HG03045 (cell line): ENCODE measurements around the gene LYAR.

Experiments used
- ATAC-seq: cut with Tn5 transposase; IDR thresholded peaks from one replicate; pipeline ENCODE4 v1.9.1; 2021; ENCODE audit warnings: mild to moderate bottlenecking, moderate library complexity; ENCODE audit not compliant: unreplicated experiment

The LYAR gene

GRCh38 chr4:4289941-4290850, at the start of gene LYAR, which contains the start of gene ZBTB49:
LYAR (minus strand) TSS chr4:4290154; CDS start chr4:4283742, 6,412 bp downstream.
ZBTB49 (plus strand) TSS chr4:4290251; CDS start chr4:4299946, 9,695 bp downstream.
- peak; percentile 91 for ATAC-seq

- no peak for ATAC-seq
These were observed 49.6 kb upstream of the LYAR start for GRCh38 chr4:4339504-4340085.

DNA sequence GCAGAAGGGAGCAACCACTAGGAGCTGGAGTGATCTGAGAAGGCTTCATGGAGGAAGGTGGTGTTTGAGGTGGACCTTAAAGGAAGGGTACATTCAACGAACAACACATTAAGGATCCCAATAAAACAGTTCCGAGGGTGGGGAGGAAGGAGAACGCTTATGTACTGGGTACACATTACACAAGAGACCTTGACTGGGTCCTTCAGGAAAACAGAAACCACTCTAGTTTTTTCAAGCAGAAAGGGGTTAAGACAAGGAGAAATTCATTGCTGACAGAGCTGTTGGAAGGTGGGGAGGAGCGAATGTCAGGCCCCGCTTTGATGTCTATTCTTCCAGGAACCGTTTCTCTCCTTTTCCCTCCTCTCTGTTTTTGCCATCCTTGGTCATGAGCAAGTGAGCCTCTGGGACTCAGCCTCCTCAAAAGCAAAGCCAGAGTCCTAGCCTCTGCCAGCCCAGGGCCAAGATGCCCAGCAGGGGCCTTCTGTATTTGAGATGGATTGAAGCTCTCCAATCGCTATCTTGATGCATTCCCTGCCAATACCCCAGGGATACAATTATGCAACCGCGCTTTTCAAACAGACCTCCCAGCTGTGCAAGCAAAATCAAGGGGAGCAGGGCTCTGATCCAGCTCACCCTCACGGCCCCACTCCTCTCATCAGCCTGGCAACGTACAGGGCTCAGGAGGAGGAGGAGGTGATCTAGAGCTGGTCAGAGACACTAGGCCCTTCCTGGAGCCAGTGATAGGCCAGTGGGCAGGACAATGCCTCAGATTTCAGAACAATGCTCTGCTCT, 48.5 kb upstream of the LYAR start:
- no peak for ATAC-seq

- peak; percentile 70 for ATAC-seq
These were observed 45.0 kb upstream of the LYAR start for GRCh38 chr4:4334798-4335520.

- ATAC-seq: no peak
These were observed 43.3 kb upstream of the LYAR start for GRCh38 chr4:4333265-4333706.

- no peak for ATAC-seq
These were observed 42.6 kb upstream of the LYAR start for GRCh38 chr4:4332529-4332928.

DNA sequence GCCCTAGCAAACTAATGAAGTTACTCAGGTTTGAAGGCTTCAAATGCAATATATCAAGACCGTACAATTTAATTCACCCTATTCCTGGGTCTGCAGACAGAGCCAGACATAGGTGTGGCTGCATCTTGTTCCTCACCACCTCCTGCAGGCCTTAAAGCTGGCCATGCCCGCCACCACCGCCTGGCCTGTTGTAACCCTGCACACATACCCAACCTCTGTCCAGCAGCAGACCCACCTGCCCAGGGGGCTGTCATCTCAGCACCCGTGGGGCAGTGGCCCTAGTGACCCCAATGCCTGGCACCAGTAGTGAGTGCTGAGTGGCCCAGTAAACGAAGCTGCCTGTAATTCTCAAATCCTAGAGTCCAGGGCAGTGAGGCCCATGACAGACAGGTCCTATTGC, 40.8 kb upstream of the LYAR start:
- no peak for ATAC-seq

- ATAC-seq: no peak
These were observed 39.5 kb upstream of the LYAR start for GRCh38 chr4:4329496-4329895.

DNA sequence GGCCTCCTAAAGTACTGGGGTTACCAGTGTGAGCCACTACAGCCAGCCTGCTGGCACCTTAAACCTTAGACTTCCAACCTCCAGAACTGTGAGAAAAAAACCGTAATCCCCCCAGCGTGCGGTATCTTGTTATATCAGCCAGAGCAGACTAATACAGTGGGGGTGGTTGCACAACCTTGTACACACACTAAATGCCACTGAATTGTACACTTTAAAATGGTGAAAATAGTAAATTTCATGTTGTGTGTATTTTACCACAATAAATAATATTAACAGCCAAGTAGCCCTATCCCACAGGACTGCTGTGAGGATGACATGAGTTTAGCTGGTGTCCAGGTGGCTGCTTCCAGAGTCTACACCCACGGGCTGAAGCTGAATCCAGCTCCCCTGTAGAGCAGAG, 38.9 kb upstream of the LYAR start:
- ATAC-seq: no peak

DNA sequence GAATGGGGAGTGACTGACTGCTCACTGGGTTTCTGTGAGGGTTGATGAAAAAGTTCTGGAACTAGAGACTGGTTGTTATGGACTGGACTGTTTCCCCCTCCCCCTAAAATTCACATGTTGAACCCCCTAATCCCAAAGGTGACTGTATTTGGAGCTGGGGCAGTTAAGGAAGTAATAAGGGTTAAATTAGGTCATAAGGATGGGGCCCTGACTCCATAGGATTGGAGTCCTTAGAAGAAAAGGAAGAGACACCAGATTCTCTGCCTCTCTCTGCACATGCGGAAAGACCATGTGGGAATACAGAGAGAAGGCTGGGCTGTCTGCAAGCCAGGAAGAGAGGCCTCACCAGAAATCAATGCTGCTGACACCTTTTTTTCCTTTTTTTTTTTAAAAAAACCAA, 38.3 kb upstream of the LYAR start:
- no peak for ATAC-seq

- ATAC-seq: no peak
These were observed 37.7 kb upstream of the LYAR start for GRCh38 chr4:4327652-4328121.

DNA sequence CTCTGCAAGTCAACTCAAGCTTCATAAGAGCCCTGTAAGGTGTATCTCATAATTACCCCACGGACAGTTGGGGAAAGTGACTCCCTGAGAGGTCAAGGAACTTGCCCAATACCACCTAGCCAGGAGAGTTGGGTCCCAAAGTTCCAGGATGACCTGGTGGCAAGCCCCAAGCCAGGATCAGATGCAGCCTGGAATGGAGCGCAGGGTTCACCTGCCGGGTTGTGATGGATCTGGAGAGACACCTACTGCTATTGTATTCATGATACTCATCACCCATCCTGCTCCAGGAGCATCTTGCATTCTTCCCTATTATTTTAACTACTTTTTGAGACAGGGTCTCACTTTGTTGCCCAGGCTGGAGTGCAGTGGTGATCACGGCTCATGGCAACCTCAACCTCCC, 36.2 kb upstream of the LYAR start:
- no peak for ATAC-seq

- ATAC-seq: no peak
These were observed 35.4 kb upstream of the LYAR start for GRCh38 chr4:4325321-4325720.

DNA sequence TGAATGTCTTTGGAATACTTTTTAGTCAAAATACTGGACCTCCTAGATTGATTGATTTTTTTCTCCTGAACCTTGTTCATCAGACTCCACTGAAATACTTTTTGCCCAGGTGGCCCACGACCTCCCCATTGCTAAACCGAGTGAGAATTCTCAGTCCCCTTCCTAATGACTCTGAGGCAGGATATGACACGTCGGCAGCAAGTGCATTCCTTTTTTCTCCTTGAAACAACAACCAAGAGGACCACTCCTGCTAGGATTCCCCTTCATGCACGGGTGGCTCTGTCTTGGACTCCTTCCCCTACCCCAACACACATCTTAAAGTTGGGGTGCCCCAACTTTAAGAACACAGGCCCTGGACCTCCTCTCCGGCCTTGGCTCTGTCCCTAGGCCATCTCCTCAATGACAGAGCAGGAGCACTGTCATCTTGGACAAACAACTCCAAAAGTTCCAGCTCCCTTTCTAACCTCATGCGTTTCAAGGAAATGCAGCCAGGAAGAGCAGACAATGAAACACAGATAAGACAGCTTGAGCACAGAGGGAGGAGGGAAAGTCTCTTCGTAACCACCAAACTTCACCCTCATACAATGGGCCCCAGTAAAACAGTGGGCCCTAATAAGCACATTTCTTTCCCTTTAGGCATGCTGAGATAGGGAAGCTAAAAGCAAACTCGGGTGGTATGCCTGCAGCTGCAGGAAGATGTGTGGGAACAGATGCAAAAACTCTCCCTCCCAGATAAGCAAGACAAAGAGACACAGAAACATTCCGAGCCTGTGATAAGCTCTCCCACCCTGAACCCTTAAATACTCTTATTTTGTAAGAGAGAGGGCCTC, 34.0 kb upstream of the LYAR start:
- ATAC-seq: no peak

GRCh38 chr4:4321951-4322688, 32.2 kb upstream of the LYAR start:
- no peak for ATAC-seq

GRCh38 chr4:4320951-4321714, 31.2 kb upstream of the LYAR start:
- ATAC-seq: no peak

DNA sequence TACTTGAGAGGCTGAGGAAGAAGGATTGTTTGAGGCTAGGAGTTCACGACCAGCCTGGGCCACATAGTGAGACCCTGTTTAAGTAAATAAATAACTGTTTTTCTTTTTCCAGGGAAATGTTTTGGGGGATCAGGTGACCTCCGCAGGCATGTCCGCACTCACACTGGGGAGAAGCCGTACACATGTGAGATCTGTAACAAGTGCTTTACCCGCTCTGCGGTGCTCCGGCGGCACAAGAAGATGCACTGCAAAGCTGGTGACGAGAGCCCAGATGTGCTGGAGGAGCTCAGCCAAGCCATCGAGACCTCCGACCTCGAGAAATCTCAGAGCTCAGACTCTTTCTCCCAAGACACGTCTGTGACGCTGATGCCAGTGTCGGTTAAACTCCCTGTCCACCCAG, 30.6 kb upstream of the LYAR start:
- no peak for ATAC-seq

- ATAC-seq: no peak
These were observed 27.7 kb upstream of the LYAR start for GRCh38 chr4:4317496-4318232.
